Liver (tissue), 9 donors: Measurements from ENCODE around the gene LAMP5. TPM values are rescaled to one million over a fixed set of nuclear protein-coding genes. Genes with fewer than 3 reads are reported as not detected.

Source experiments
- DNase-seq: peaks from one replicate; pipeline ENCODE4 v3.0.0-alpha.2; 2017; ENCODE audit warnings: low spot score
- H3K27ac ChIP-seq, 2 donors: one replicate each; pipeline ENCODE4 v1.7.0; 2013; ENCODE audit warnings: inconsistent platforms in 2 of 2, low read length in 2 of 2, control low read depth in 1 of 2, low read depth in 1 of 2, mild to moderate bottlenecking in 1 of 2
- H3K27me3 ChIP-seq, 4 donors: one replicate each; pipeline versions ENCODE4 v1.6.1 to v1.7.0; 2013; ENCODE audit warnings: low read length in 3 of 4, inconsistent platforms in 1 of 4, mild to moderate bottlenecking in 1 of 4, moderate library complexity in 1 of 4; ENCODE audit not compliant: control insufficient read depth in 4 of 4, insufficient read depth in 4 of 4
- H3K36me3 ChIP-seq, 4 donors: one replicate each; pipeline versions ENCODE4 v1.6.1 to v1.7.0; 2013; ENCODE audit warnings: low read length in 3 of 4, mild to moderate bottlenecking in 3 of 4, low read depth in 1 of 4, moderate library complexity in 1 of 4; ENCODE audit not compliant: control insufficient read depth in 4 of 4, insufficient read depth in 3 of 4
- H3K4me1 ChIP-seq, 4 donors: one replicate each; pipeline versions ENCODE4 v1.6.1 to v1.7.0; 2013; ENCODE audit warnings: low read length in 3 of 4, mild to moderate bottlenecking in 3 of 4, moderate library complexity in 1 of 4; ENCODE audit not compliant: control insufficient read depth in 4 of 4, insufficient read depth in 4 of 4
- H3K4me3 ChIP-seq, 3 donors: one replicate each; pipeline versions ENCODE4 v1.6.1 to v1.7.0; 2013; ENCODE audit warnings: low read length in 3 of 3, control low read depth in 1 of 3, low read depth in 1 of 3, mild to moderate bottlenecking in 1 of 3
- H3K9ac ChIP-seq, 2 donors: one replicate each; pipeline ENCODE4 v1.7.0; 2013; ENCODE audit warnings: low read length in 2 of 2, mild to moderate bottlenecking in 2 of 2, moderate library complexity in 2 of 2, control low read depth in 1 of 2, low read depth in 1 of 2
- H3K9me3 ChIP-seq, 4 donors: one replicate each; pipeline versions ENCODE4 v1.6.1 to v1.7.0; 2013; ENCODE audit warnings: low read length in 3 of 4; ENCODE audit not compliant: control insufficient read depth in 4 of 4
- FOXA1 ChIP-seq: IDR thresholded peaks from 2 replicates; pipeline ENCODE4 v1.6.1; 2016; ENCODE audit warnings: antibody characterized with exemption
- FOXA2 ChIP-seq: IDR thresholded peaks from 2 replicates; pipeline ENCODE4 v1.6.1; 2016; ENCODE audit warnings: antibody characterized with exemption
- GABPA ChIP-seq, 2 donors: IDR thresholded peaks in 1 of 2; conservative IDR thresholded peaks in 1 of 2; 2 replicates each; pipeline ENCODE4 v1.6.1; 2016; ENCODE audit warnings: antibody characterized with exemption in 2 of 2, mild to moderate bottlenecking in 1 of 2, moderate library complexity in 1 of 2
- HNF4A ChIP-seq, 2 donors: conservative IDR thresholded peaks; 2 replicates each; pipeline ENCODE4 v1.6.1; 2016; ENCODE audit warnings: antibody characterized with exemption in 2 of 2, mild to moderate bottlenecking in 2 of 2
- HNF4G ChIP-seq: IDR thresholded peaks from 2 replicates; pipeline ENCODE4 v1.6.1; 2016; ENCODE audit warnings: antibody characterized with exemption
- JUND ChIP-seq, 2 donors: IDR thresholded peaks; 2 replicates each; pipeline ENCODE4 v1.6.1; 2016; ENCODE audit warnings: antibody characterized with exemption in 2 of 2
- NR2F2 ChIP-seq: IDR thresholded peaks from 2 replicates; pipeline ENCODE4 v1.6.1; 2016; ENCODE audit warnings: antibody characterized with exemption
- RAD21 ChIP-seq, 2 donors: IDR thresholded peaks; 2 replicates each; pipeline ENCODE4 v1.6.1; 2016; ENCODE audit warnings: antibody characterized with exemption in 2 of 2, mild to moderate bottlenecking in 2 of 2
- RXRA ChIP-seq, 2 donors: IDR thresholded peaks; 2 replicates each; pipeline ENCODE4 v1.6.1; 2017 to 2018; ENCODE audit warnings: antibody characterized with exemption in 2 of 2, mild to moderate bottlenecking in 1 of 2
- SP1 ChIP-seq: IDR thresholded peaks from 2 replicates; pipeline ENCODE4 v1.6.1; 2018; ENCODE audit warnings: antibody characterized with exemption, mild to moderate bottlenecking
- TAF1 ChIP-seq: conservative IDR thresholded peaks from 2 replicates; pipeline ENCODE4 v1.6.1; 2016; ENCODE audit warnings: antibody characterized with exemption, mild to moderate bottlenecking
- YY1 ChIP-seq: IDR thresholded peaks from 2 replicates; pipeline ENCODE4 v1.6.1; 2016; ENCODE audit warnings: antibody characterized with exemption, mild to moderate bottlenecking
- WGBS: extraction: QIAGEN DNeasy Blood & Tissue Kit; methylation state at CpG from one replicate; pipeline ENCODE4 v1.1.7; 2013; 5-methylcytosine and 5-hydroxymethylcytosine counted together
- polyA plus RNA-seq, 2 donors: library from polyadenylated mRNA; stranded (reverse) in 1 of 2; unstranded in 1 of 2; fragments of 200-250 nt in 1 of 2; fragments of >200 nt in 1 of 2; fragmentation: Nextera tagmentation in 1 of 2; extraction: Ambion mirVana in 1 of 2; gene quantifications; one replicate each; pipeline versions ENCODE4 v1.2.1 to v1.2.3, GENCODE V29; 2013 to 2015
- total RNA-seq, 2 donors: library from RNA; depleted of rRNA; stranded (reverse); fragments of >200 nt; gene quantifications; one replicate each; pipeline ENCODE4 v1.2.3, GENCODE V29; 2014
- TF ChIP-seq, protein P1 (sequence below): IDR thresholded peaks from 2 replicates; pipeline ENCODE4 v1.6.1; 2016; ENCODE audit warnings: antibody characterized with exemption, mild to moderate bottlenecking
- TF ChIP-seq, protein P2 (sequence below): IDR thresholded peaks from 2 replicates; pipeline ENCODE4 v1.6.1; 2016; ENCODE audit warnings: antibody characterized with exemption
- TF ChIP-seq, protein P3 (sequence below): IDR thresholded peaks from 2 replicates; pipeline ENCODE4 v1.6.1; 2016; ENCODE audit warnings: antibody characterized with exemption
- donor health status: healthy.
- donor health status: healthy.
- donor health status: healthy.
- donor health status: healthy.
- donor health status: healthy.

Gene LAMP5
- total and polyA plus RNA-seq, 4 donors = 0.08 to 0.09 TPM; not detected in 2

DNA sequence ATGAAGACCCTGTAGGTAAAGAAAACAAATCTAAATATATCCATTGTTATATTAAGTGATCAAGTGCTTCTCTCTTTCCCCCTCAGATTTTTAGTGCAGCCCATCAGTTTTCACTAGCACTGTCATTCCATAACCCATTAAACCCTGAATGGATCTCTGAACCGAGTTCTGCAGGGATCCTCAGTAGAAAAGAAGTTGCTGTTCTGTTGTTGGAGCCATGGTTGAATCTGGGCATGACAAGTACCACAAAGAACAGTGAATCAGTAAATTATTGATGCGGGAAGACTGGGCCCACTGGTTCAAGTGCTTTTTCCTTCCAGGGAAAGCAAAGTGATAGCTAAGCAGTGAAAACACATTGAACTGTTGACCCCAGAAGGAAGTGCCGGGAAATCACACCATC is 60.4 kb downstream of the LAMP5 start (continued):
- TF ChIP-seq, protein P1, sequence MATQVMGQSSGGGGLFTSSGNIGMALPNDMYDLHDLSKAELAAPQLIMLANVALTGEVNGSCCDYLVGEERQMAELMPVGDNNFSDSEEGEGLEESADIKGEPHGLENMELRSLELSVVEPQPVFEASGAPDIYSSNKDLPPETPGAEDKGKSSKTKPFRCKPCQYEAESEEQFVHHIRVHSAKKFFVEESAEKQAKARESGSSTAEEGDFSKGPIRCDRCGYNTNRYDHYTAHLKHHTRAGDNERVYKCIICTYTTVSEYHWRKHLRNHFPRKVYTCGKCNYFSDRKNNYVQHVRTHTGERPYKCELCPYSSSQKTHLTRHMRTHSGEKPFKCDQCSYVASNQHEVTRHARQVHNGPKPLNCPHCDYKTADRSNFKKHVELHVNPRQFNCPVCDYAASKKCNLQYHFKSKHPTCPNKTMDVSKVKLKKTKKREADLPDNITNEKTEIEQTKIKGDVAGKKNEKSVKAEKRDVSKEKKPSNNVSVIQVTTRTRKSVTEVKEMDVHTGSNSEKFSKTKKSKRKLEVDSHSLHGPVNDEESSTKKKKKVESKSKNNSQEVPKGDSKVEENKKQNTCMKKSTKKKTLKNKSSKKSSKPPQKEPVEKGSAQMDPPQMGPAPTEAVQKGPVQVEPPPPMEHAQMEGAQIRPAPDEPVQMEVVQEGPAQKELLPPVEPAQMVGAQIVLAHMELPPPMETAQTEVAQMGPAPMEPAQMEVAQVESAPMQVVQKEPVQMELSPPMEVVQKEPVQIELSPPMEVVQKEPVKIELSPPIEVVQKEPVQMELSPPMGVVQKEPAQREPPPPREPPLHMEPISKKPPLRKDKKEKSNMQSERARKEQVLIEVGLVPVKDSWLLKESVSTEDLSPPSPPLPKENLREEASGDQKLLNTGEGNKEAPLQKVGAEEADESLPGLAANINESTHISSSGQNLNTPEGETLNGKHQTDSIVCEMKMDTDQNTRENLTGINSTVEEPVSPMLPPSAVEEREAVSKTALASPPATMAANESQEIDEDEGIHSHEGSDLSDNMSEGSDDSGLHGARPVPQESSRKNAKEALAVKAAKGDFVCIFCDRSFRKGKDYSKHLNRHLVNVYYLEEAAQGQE = no peak
- TF ChIP-seq TAF1 = no peak

DNA sequence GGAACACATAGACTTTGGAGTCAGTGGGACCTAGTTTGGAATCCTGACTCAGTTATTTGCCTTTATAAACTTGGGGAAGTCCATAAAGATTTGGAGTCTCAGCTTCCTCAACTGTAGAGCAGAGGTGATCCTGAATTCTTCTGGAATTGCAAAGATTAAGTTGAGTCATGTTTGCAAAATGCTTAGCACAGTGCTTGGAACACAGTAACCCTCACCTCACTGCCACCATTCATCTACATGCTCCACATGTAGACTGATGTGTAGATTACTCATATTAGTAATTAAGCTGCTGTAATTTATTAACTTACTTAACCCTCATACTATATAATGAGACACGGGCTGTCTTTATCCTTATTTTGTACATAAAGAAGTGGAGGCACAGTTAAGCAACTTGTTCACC is 61.4 kb downstream of the LAMP5 start:
- no peak overlapping the region for H3K27ac ChIP-seq
- no peaks in the 10 kb centered on the region for H3K9me3 ChIP-seq
- no peak overlapping the region for H3K9ac ChIP-seq
- TF ChIP-seq TAF1 (no peak), FOXA2 (no peak), FOXA1 (no peak), RAD21 (IDR thresholded peaks at IDR 0.05) (no peak), NR2F2 (no peak), RXRA (IDR thresholded peaks at IDR 0.05) (no peak), JUND (IDR thresholded peaks at IDR 0.05) (no peak), HNF4A (conservative IDR thresholded peaks at IDR 0.05) (no peak), HNF4G (no peak)
- TF ChIP-seq, protein P2, sequence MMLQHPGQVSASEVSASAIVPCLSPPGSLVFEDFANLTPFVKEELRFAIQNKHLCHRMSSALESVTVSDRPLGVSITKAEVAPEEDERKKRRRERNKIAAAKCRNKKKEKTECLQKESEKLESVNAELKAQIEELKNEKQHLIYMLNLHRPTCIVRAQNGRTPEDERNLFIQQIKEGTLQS = no peak
- no peaks in the 10 kb centered on the region for H3K36me3 ChIP-seq
- WGBS = 76% methylated on average over 1 of the region's 1 CpG
- H3K27me3 ChIP-seq = peaks cover 0 to 9% (median 0%) of the 10 kb centered on the region in 4 donors
- no peaks in the 10 kb centered on the region for H3K4me1 ChIP-seq
- DNase-seq = no peak
- no peak overlapping the region for H3K4me3 ChIP-seq

DNA sequence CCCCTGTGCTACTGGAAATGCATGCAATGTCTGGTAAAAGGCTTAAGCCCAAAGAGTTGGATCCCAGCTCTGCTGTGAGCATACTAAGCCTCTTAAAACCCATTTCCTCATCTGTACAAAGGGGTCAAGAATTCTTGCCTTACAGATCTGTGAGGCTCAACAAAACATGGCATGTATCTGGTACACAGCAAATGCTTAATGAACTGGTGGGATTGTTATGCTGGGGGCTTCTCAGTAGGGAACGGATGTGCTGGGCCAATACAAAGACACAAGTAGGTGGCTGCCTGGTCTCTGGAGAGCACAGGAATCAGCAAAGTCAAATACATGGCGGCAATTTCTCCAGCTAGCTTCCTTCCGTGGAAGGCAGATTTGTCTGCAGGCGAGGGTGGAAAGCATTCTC is 62.3 kb downstream of the LAMP5 start:
- no peaks in the 10 kb centered on the region for H3K36me3 ChIP-seq
- H3K27ac ChIP-seq = no peak overlapping the region
- TF ChIP-seq JUND (IDR thresholded peaks at IDR 0.05) = no peak
- no peak for TF ChIP-seq GABPA (IDR thresholded peaks at IDR 0.05 in 1 of 2, conservative IDR thresholded peaks at IDR 0.05 in 1 of 2)
- no peak for TF ChIP-seq SP1
- TF ChIP-seq, protein P2 = no peak
- TF ChIP-seq YY1 = no peak
- TF ChIP-seq, protein P3, sequence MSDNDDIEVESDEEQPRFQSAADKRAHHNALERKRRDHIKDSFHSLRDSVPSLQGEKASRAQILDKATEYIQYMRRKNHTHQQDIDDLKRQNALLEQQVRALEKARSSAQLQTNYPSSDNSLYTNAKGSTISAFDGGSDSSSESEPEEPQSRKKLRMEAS = no peak
- TF ChIP-seq NR2F2 = no peak
- TF ChIP-seq HNF4A (conservative IDR thresholded peaks at IDR 0.05) = no peak
- no peak for TF ChIP-seq RAD21 (IDR thresholded peaks at IDR 0.05)

More for the DNA sequence above, 62.3 kb downstream of the LAMP5 start:
- WGBS = 83% methylated on average over 4 of the region's 4 CpGs
- H3K9me3 ChIP-seq = no peaks in the 10 kb centered on the region
- H3K4me1 ChIP-seq = no peaks in the 10 kb centered on the region
- H3K27me3 ChIP-seq = peaks cover 0 to 9% (median 0%) of the 10 kb centered on the region in 4 donors
- DNase-seq = no peak
- no peak overlapping the region for H3K9ac ChIP-seq
- H3K4me3 ChIP-seq = no peak overlapping the region
